ENCODE data around the gene ANKFN1. TPM values are rescaled to one million over a fixed set of nuclear protein-coding genes. Genes with fewer than 3 reads are reported as not detected.

ANKFN1 gene
- total RNA-seq, 1 experiment from 2014 or later = not detected

- Histone ChIP-seq H3K27me3 (ENCODE audit: control insufficient read depth, insufficient read depth, low read length) (no peaks in the 10 kb centered on the region), H3K4me3 (ENCODE audit: insufficient read depth, low read depth, low read length) (no peak overlapping the region), H3K36me3 (replicated peaks; ENCODE audit: control insufficient read depth, insufficient read depth, low read length) (no peaks in the 10 kb centered on the region)
- no peak for DNase-seq
Measured at GRCh38 chr17:56131431-56131830, 21.8 kb upstream of the ANKFN1 start.

GRCh38 chr17:56136301-56136700 is 17.0 kb upstream of the ANKFN1 start:
- Histone ChIP-seq H3K27me3 (ENCODE audit: control insufficient read depth, insufficient read depth, low read length) (no peaks in the 10 kb centered on the region), H3K36me3 (replicated peaks; ENCODE audit: control insufficient read depth, insufficient read depth, low read length) (no peaks in the 10 kb centered on the region), H3K4me3 (ENCODE audit: insufficient read depth, low read depth, low read length) (no peak overlapping the region)
- DNase-seq = no peak

- DNase-seq = no peak
- no peak overlapping the region for H3K4me3 ChIP-seq (ENCODE audit: insufficient read depth, low read depth, low read length)
- H3K27me3 ChIP-seq (ENCODE audit: control insufficient read depth, insufficient read depth, low read length) = no peaks in the 10 kb centered on the region
- no peaks in the 10 kb centered on the region for H3K36me3 ChIP-seq (replicated peaks; ENCODE audit: control insufficient read depth, insufficient read depth, low read length)
Measured at GRCh38 chr17:56141046-56141839, 12.0 kb upstream of the ANKFN1 start.

- Histone ChIP-seq H3K36me3 (replicated peaks; ENCODE audit: control insufficient read depth, insufficient read depth, low read length) (no peaks in the 10 kb centered on the region), H3K4me3 (ENCODE audit: insufficient read depth, low read depth, low read length) (no peak overlapping the region), H3K27me3 (ENCODE audit: control insufficient read depth, insufficient read depth, low read length) (no peaks in the 10 kb centered on the region)
- DNase-seq = no peak
Measured at GRCh38 chr17:56142325-56142724, 10.9 kb upstream of the ANKFN1 start.

- Histone ChIP-seq H3K27me3 (ENCODE audit: control insufficient read depth, insufficient read depth, low read length) (no peaks in the 10 kb centered on the region), H3K4me3 (ENCODE audit: insufficient read depth, low read depth, low read length) (no peak overlapping the region), H3K36me3 (replicated peaks; ENCODE audit: control insufficient read depth, insufficient read depth, low read length) (no peaks in the 10 kb centered on the region)
- DNase-seq = no peak
Measured at GRCh38 chr17:56142781-56143180, 10.5 kb upstream of the ANKFN1 start.

- H3K36me3 ChIP-seq (replicated peaks; ENCODE audit: control insufficient read depth, insufficient read depth, low read length) = no peaks in the 10 kb centered on the region
- no peak overlapping the region for H3K4me3 ChIP-seq (ENCODE audit: insufficient read depth, low read depth, low read length)
- no peak for DNase-seq
- no peaks in the 10 kb centered on the region for H3K27me3 ChIP-seq (ENCODE audit: control insufficient read depth, insufficient read depth, low read length)
Measured at GRCh38 chr17:56144223-56144622, 9.1 kb upstream of the ANKFN1 start.

GRCh38 chr17:56146534-56146933 is 6.7 kb upstream of the ANKFN1 start:
- Histone ChIP-seq H3K36me3 (replicated peaks; ENCODE audit: control insufficient read depth, insufficient read depth, low read length) (no peaks in the 10 kb centered on the region), H3K27me3 (ENCODE audit: control insufficient read depth, insufficient read depth, low read length) (no peaks in the 10 kb centered on the region), H3K4me3 (ENCODE audit: insufficient read depth, low read depth, low read length) (no peak overlapping the region)
- DNase-seq = no peak

GRCh38 chr17:56148333-56148732 is 4.9 kb upstream of the ANKFN1 start:
- no peaks in the 10 kb centered on the region for H3K36me3 ChIP-seq (replicated peaks; ENCODE audit: control insufficient read depth, insufficient read depth, low read length)
- H3K27me3 ChIP-seq (ENCODE audit: control insufficient read depth, insufficient read depth, low read length) = no peaks in the 10 kb centered on the region
- no peak overlapping the region for H3K4me3 ChIP-seq (ENCODE audit: insufficient read depth, low read depth, low read length)
- no peak for DNase-seq

- DNase-seq = no peak
- Histone ChIP-seq H3K27me3 (ENCODE audit: control insufficient read depth, insufficient read depth, low read length) (no peaks in the 10 kb centered on the region), H3K36me3 (replicated peaks; ENCODE audit: control insufficient read depth, insufficient read depth, low read length) (no peaks in the 10 kb centered on the region), H3K4me3 (ENCODE audit: insufficient read depth, low read depth, low read length) (no peak overlapping the region)
Measured at GRCh38 chr17:56149266-56150036, 3.8 kb upstream of the ANKFN1 start.

GRCh38 chr17:56150649-56151048 is 2.6 kb upstream of the ANKFN1 start:
- H3K4me3 ChIP-seq (ENCODE audit: insufficient read depth, low read depth, low read length) = no peak overlapping the region
- DNase-seq = no peak
- no peaks in the 10 kb centered on the region for H3K36me3 ChIP-seq (replicated peaks; ENCODE audit: control insufficient read depth, insufficient read depth, low read length)
- H3K27me3 ChIP-seq (ENCODE audit: control insufficient read depth, insufficient read depth, low read length) = no peaks in the 10 kb centered on the region

- no peak for DNase-seq
- H3K27me3 ChIP-seq (ENCODE audit: control insufficient read depth, insufficient read depth, low read length) = no peaks in the 10 kb centered on the region
- no peak overlapping the region for H3K4me3 ChIP-seq (ENCODE audit: insufficient read depth, low read depth, low read length)
- H3K36me3 ChIP-seq (replicated peaks; ENCODE audit: control insufficient read depth, insufficient read depth, low read length) = no peaks in the 10 kb centered on the region
Measured at GRCh38 chr17:56157845-56158244, 4.6 kb downstream of the ANKFN1 start.

- H3K27me3 ChIP-seq (ENCODE audit: control insufficient read depth, insufficient read depth, low read length) = no peaks in the 10 kb centered on the region
- no peak overlapping the region for H3K4me3 ChIP-seq (ENCODE audit: insufficient read depth, low read depth, low read length)
- DNase-seq = no peak
- no peaks in the 10 kb centered on the region for H3K36me3 ChIP-seq (replicated peaks; ENCODE audit: control insufficient read depth, insufficient read depth, low read length)
Measured at GRCh38 chr17:56158344-56158743, 5.1 kb downstream of the ANKFN1 start.

GRCh38 chr17:56158915-56159825 is 5.9 kb downstream of the ANKFN1 start:
- DNase-seq = no peak
- no peak overlapping the region for H3K4me3 ChIP-seq (ENCODE audit: insufficient read depth, low read depth, low read length)
- H3K27me3 ChIP-seq (ENCODE audit: control insufficient read depth, insufficient read depth, low read length) = no peaks in the 10 kb centered on the region
- no peaks in the 10 kb centered on the region for H3K36me3 ChIP-seq (replicated peaks; ENCODE audit: control insufficient read depth, insufficient read depth, low read length)

- Histone ChIP-seq H3K27me3 (ENCODE audit: control insufficient read depth, insufficient read depth, low read length) (no peaks in the 10 kb centered on the region), H3K4me3 (ENCODE audit: insufficient read depth, low read depth, low read length) (no peak overlapping the region), H3K36me3 (replicated peaks; ENCODE audit: control insufficient read depth, insufficient read depth, low read length) (no peaks in the 10 kb centered on the region)
- DNase-seq = peak; percentile 13
Measured at GRCh38 chr17:56159826-56160380, 6.6 kb downstream of the ANKFN1 start.
